ENCODE results near the gene FAF1. TPM values are rescaled to one million over a fixed set of nuclear protein-coding genes. Genes with fewer than 3 reads are reported as not detected.
A peak's percentile ranks its signal among the peaks of the same experiment; 100 is the strongest.

The FAF1 gene
- total RNA-seq, 4 donors from 2014 or later, result 23.8 to 64.6 (median 43.9) TPM

DNA sequence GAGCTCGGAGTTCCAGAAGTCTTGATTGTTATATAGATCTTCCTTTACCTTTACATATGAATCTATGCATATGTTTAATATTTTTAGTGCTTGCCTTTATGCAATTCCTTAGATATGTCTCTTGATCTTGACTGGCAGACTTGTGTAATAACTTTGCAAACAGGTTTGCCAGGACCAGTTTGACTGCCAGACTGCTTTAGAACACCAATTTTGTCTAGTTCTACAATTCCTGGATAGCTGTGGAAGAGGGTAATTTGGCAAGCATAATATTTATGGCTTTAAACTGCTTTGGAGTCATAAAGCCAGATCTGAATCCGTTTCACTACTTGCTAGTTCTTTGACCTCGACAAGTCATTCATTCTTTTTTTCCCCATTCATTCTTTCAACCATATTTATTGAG is 250.0 kb downstream of the FAF1 start:
- H3K9me3 ChIP-seq, result no peaks in the 10 kb centered on the region

DNA sequence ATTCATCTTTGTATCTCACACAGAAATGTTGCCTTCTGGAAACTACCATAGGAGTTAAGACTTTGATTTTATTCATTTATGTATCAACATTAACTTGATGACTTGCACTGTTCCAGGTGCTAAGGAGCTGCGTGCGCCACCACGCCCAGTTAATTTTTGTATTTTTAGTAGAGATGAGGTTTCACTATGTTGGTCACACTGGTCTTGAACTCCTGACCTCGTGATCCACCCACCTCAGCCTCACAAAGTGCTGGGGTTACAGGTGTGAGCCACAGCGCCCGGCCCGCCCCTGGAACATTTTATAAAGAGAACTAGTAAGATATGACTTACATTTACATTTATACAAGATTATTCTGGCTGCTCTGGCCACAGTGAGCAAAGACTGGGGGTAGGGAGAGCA is 252.2 kb downstream of the FAF1 start:
- H3K27me3 ChIP-seq, result no peaks in the 10 kb centered on the region
- WGBS, 2 donors, result 87 to 97% methylated on average over 3 to 7 of the region's 7 CpGs
- TF ChIP-seq, protein P1, sequence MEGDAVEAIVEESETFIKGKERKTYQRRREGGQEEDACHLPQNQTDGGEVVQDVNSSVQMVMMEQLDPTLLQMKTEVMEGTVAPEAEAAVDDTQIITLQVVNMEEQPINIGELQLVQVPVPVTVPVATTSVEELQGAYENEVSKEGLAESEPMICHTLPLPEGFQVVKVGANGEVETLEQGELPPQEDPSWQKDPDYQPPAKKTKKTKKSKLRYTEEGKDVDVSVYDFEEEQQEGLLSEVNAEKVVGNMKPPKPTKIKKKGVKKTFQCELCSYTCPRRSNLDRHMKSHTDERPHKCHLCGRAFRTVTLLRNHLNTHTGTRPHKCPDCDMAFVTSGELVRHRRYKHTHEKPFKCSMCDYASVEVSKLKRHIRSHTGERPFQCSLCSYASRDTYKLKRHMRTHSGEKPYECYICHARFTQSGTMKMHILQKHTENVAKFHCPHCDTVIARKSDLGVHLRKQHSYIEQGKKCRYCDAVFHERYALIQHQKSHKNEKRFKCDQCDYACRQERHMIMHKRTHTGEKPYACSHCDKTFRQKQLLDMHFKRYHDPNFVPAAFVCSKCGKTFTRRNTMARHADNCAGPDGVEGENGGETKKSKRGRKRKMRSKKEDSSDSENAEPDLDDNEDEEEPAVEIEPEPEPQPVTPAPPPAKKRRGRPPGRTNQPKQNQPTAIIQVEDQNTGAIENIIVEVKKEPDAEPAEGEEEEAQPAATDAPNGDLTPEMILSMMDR (IDR thresholded peaks at IDR 0.05), result no peak
- TF ChIP-seq POLR2A (IDR thresholded peaks at IDR 0.05), result no peak
- intact Hi-C loops (cut with DNase I), result no loop called here
- H3K4me1 ChIP-seq, result peaks cover 5 to 74% (median 7%) of the 10 kb centered on the region in 3 donors
- peak overlapping the region in 1 of 4 donors; percentile 57 for H3K27ac ChIP-seq
- DNase-seq, result no peak
- H3K4me3 ChIP-seq, result no peak overlapping the region
- H3K9me3 ChIP-seq, result no peaks in the 10 kb centered on the region
- no peaks in the 10 kb centered on the region for H3K36me3 ChIP-seq

More for the DNA sequence above, 250.0 kb downstream of the FAF1 start:
- H3K27me3 ChIP-seq, result no peaks in the 10 kb centered on the region
- peak overlapping the region in 1 of 4 donors; percentile 17 for H3K27ac ChIP-seq
- WGBS, 2 donors, result 50 to 70% methylated on average over 3 of the region's 3 CpGs
- TF ChIP-seq POLR2A (IDR thresholded peaks at IDR 0.05), result no peak
- TF ChIP-seq, protein P1 (IDR thresholded peaks at IDR 0.05), result no peak
- no peak for DNase-seq
- H3K36me3 ChIP-seq, result no peaks in the 10 kb centered on the region
- H3K4me1 ChIP-seq, result peaks cover 5 to 59% (median 5%) of the 10 kb centered on the region in 3 donors
- intact Hi-C loops (cut with DNase I), result no loop called here
- H3K4me3 ChIP-seq, result no peak overlapping the region

DNA sequence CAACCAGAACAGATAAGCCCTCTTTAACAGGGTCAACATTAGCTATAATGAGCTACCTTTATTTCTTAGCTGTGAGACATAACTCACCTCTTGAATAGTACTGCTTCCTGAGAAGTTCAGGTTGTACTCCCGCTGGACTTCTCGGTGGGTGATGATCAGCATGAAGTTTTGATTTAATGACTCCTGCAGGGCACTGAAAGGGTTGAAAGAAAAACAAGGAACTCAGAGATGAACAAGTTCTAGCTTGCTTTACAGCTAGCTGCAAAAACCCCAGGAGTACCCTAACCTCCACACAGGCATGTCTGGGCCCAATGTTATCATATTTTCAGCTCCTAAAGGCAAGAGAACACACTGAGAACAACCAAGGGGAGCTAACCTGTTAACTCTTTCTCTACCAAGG is 254.4 kb downstream of the FAF1 start:
- Histone ChIP-seq H3K4me1 (peaks cover 5 to 84% (median 7%) of the 10 kb centered on the region in 3 donors), H3K4me3 (no peak overlapping the region), H3K27ac (peak overlapping the region in 1 of 4 donors; percentile 13), H3K27me3 (no peaks in the 10 kb centered on the region), H3K9me3 (no peaks in the 10 kb centered on the region), H3K36me3 (no peaks in the 10 kb centered on the region)
- TF ChIP-seq, protein P1 (IDR thresholded peaks at IDR 0.05), result no peak
- TF ChIP-seq POLR2A (IDR thresholded peaks at IDR 0.05), result no peak
- DNase-seq, result no peak
- intact Hi-C loops (cut with DNase I), result no loop called here
- 44 to 50% methylated on average over 2 of the region's 2 CpGs for WGBS, 2 donors

DNA sequence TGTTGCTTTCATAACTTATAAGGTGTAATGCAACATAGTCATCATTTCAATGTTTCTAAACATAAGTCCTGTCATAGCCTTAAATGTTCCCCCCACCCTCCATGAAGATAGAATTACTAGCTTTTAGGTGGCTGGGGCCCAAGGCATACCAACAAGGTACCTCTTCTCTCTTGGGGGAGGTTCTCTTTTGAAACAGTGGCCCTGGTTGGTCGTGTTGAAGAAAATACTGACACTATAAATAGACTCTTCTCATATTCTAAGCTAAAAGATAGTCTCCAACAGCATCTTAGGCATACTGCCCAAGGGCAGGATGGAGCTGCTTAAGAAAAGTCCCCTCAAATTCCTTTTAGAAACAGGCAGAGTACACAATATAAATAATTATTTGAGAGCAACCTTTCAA is 255.0 kb downstream of the FAF1 start:
- no peak overlapping the region for H3K4me3 ChIP-seq
- H3K9me3 ChIP-seq, result no peaks in the 10 kb centered on the region
- WGBS, 2 donors, result 9 to 18% methylated on average over 1 of the region's 1 CpG
- H3K36me3 ChIP-seq, result no peaks in the 10 kb centered on the region
- no peak for TF ChIP-seq POLR2A (IDR thresholded peaks at IDR 0.05)
- TF ChIP-seq, protein P1 (IDR thresholded peaks at IDR 0.05), result no peak
- DNase-seq, result no peak
- intact Hi-C loops (cut with DNase I), result no loop called here
- no peaks in the 10 kb centered on the region for H3K27me3 ChIP-seq
- no peak overlapping the region for H3K27ac ChIP-seq
- H3K4me1 ChIP-seq, result peaks cover 5 to 77% (median 7%) of the 10 kb centered on the region in 3 donors

DNA sequence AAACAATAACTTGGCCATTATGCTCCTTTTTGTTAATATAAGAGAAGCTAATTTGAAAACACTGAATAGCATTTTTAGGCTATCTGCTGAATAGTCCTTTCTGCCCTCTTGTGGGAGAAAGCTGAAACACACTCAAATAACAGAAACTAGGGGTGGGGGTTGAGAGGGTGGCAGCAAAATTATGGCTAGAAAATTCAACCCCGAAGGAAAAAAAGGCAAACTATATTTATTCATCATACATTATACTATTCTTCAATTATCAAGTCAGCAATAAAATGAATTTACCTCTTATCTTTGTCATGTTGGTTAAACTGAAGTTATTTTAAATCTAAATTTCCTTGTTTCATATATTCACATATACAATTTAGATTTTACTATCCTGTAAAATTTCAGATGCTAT is 255.9 kb downstream of the FAF1 start:
- TF ChIP-seq POLR2A (IDR thresholded peaks at IDR 0.05), result no peak
- TF ChIP-seq, protein P1 (IDR thresholded peaks at IDR 0.05), result peak; percentile 33 to 74 (median 67)
- no peak for DNase-seq
- WGBS, 2 donors, result 13 to 24% methylated on average over 1 of the region's 1 CpG
- Histone ChIP-seq H3K27me3 (no peaks in the 10 kb centered on the region), H3K27ac (no peak overlapping the region), H3K4me3 (no peak overlapping the region), H3K36me3 (no peaks in the 10 kb centered on the region), H3K9me3 (no peaks in the 10 kb centered on the region), H3K4me1 (peaks cover 2 to 68% (median 7%) of the 10 kb centered on the region in 3 donors)
- intact Hi-C loops (cut with DNase I), result no loop called here

Data from esophagus squamous epithelium (tissue), 5 donors.